Subcutaneous adipose tissue (tissue), 4 donors: ENCODE data around the gene SPATA16. TPM values are rescaled to one million over a fixed set of nuclear protein-coding genes. Genes with fewer than 3 reads are reported as not detected.

Experiments used
- total RNA-seq, 4 donors: library from RNA; depleted of rRNA; stranded (reverse); fragments of >200 nt; gene quantifications; one replicate each; pipeline ENCODE4 v1.1.0, GENCODE V29; 2016
- TF ChIP-seq, protein P1 (sequence below): fragments of 450-650 bp; IDR thresholded peaks from one replicate; pipeline ENCODE4 v1.5.1; 2016; ENCODE audit warnings: low read depth, mild to moderate bottlenecking, control low read depth, antibody characterized with exemption, moderate library complexity

Gene SPATA16, protein sequence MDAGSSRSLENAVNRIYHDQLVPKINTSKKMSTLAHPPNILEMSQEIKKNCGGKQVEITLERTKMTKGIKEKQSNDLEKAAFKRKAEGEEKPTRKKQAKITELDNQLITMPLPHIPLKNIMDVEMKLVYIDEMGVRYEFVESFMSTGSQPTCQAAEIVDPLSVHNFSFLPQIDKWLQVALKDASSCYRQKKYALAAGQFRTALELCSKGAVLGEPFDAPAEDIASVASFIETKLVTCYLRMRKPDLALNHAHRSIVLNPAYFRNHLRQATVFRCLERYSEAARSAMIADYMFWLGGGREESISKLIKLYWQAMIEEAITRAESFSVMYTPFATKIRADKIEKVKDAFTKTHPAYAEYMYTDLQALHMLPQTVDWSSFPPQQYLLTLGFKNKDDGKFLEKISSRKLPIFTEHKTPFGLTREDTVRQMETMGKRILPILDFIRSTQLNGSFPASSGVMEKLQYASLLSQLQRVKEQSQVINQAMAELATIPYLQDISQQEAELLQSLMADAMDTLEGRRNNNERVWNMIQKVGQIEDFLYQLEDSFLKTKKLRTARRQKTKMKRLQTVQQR
- not detected for total RNA-seq

- TF ChIP-seq, protein P1, sequence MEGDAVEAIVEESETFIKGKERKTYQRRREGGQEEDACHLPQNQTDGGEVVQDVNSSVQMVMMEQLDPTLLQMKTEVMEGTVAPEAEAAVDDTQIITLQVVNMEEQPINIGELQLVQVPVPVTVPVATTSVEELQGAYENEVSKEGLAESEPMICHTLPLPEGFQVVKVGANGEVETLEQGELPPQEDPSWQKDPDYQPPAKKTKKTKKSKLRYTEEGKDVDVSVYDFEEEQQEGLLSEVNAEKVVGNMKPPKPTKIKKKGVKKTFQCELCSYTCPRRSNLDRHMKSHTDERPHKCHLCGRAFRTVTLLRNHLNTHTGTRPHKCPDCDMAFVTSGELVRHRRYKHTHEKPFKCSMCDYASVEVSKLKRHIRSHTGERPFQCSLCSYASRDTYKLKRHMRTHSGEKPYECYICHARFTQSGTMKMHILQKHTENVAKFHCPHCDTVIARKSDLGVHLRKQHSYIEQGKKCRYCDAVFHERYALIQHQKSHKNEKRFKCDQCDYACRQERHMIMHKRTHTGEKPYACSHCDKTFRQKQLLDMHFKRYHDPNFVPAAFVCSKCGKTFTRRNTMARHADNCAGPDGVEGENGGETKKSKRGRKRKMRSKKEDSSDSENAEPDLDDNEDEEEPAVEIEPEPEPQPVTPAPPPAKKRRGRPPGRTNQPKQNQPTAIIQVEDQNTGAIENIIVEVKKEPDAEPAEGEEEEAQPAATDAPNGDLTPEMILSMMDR, result no peak
These were observed at the start of gene SPATA16 for GRCh38 chr3:173140986-173141385. TSS of gene SPATA16 (minus strand) at chr3:173141235. CDS start at chr3:173117731, 23,504 bp downstream.

DNA sequence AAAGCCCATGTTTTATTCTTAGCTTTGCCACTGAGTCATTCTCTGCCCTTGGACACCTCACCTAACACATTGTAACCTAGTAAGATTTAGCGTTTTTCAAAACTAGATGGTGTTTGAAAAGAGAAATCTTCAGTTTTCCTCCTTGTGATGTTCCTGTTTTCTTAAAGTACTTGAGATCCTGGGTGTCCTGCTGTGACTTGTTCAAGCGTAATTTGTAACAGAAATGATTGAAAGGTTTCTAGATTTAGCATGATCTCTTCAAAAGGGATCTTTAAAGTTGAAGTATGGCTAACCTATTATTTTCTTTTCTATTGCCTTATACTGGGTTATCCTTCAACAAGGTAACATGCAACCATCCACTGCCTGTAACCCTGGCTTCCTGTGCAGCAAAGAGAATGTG, 32.6 kb upstream of the SPATA16 start:
- TF ChIP-seq, protein P1, result no peak

GRCh38 chr3:173153631-173154030, 12.6 kb upstream of the SPATA16 start:
- TF ChIP-seq, protein P1, result no peak

DNA sequence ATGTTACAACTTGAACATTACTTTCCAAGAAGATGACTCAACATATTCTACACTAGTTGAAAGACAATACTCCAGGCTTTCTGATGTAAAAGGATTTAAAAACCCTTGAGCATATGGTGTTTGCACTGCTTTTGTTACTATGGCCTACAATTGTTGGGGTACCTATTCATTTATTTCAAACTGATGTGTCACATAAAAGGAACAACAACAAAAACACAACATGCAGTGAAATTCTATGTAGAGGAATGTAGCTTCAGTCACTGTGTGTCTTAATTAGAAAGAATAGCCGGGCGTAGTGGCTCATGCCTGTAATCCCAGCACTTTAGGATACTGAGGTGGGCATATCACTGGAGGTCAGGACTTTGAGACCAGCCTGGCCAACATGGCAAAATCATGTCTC, 1.6 kb downstream of the SPATA16 start:
- TF ChIP-seq, protein P1, result no peak

- TF ChIP-seq, protein P1, result no peak
These were observed 3.0 kb downstream of the SPATA16 start for GRCh38 chr3:173138026-173138425.

GRCh38 chr3:173135059-173135458, 6.0 kb downstream of the SPATA16 start:
- TF ChIP-seq, protein P1, result no peak

GRCh38 chr3:173128633-173129032, 12.4 kb downstream of the SPATA16 start:
- TF ChIP-seq, protein P1, result no peak
